GM19463 (cell line): ENCODE data around the gene MKS1.
A peak's percentile ranks its signal among the peaks of the same experiment; 100 is the strongest.

ENCODE experiments used
- ATAC-seq: cut with Tn5 transposase; IDR thresholded peaks from one replicate; pipeline ENCODE4 v1.9.1; 2021; ENCODE audit warnings: mild to moderate bottlenecking, moderate library complexity; ENCODE audit not compliant: unreplicated experiment

The MKS1 gene

DNA sequence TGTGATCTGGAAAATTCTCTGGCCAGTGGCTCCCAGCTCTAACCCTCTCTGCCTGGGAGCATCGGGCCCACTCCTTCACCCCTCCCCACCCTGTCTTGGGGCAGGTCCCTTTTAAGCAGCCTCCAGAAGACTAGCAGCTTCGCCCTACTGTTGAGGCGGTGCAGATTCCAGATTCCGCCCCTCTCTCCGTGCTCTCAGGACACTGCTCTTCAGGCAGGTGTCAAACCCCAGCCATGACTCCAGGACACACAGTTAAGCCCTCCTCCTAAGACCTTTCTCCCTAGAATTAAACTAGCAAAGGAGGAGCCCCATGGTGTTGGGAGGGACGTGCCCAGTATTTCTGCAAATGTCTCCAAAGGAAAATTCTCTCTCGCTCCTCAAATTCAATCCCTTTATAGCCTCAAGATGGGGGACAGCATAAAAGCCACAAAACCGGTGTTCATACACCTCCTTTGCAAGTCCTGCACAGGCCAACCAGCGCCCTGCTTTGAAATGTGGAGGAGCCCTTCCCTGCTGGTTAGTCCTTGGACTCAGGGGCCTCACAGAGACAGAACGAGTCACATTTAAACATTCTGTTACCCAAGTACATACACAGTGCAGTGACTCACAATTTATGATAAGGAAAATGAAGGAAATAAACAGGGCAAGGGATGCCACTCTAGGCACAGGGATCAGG lies 26.5 kb upstream of the MKS1 start:
- no peak for ATAC-seq

DNA sequence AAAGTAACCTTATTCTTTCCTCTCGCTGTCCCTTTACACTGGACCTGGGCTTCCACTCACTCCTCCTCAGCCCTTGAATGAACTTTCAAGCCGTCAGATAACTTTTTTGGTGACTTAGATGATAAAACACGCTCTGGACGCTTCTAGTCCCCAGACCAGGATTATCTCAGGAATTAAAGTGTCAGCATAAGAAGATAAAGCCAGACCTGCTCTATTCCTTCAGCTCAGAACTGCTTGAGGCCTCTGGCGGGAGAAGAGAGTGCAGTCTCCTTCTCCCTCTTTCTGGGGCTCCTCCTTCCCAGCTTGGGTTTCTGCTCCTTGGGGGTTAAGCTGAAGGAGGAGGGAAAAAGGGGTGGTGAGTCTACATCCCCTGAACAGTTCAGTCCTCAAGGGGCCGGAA lies 25.9 kb upstream of the MKS1 start:
- ATAC-seq = no peak

DNA sequence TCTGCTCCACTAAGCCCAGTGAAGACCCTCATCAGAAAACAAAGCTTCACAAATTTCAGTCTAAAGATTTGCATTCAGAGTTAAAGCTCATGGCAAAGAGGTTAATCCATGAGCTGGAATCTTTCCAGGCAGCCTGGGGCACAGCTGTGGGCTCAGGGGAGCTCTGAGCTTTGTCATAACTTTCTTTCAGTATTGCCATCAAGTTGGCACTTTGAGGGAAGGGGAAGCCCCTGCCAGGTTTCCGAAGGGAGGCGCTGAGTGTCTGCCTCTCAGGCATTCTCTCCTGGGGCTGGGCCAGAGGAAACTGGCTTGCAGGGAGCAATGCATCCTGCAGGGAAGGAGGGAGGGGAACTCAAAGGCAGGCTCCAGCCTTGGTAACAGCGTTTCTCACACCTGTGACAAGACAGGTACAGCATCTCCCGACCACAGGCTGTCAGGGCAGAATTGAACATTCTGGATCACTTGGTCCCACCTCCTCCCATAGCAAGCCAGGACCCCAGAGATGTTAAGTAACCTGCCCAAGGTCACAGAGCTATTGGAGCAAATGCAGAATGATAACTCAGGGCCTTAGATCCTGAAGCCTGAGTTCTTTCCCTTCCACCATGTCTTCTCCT lies 23.2 kb upstream of the MKS1 start:
- ATAC-seq = no peak

DNA sequence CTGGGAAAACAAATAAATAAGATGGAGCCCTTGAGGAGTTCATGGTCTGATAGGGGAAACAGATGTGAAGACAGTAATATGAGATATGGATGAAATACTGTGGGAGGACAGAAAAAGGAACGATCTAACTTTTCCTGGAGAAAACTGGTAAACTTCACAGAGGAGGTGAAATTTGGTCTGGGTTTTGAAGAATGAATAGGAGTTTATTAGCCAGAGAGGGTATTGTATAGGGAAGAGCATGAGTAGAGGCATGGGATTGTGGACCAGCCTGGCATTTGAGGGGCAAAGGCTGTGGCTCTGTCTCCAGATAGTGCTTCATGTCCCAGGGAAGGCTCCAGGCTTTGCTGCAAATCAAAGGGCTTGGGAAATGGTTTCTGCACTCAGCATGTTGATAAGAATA lies 20.9 kb upstream of the MKS1 start:
- ATAC-seq = no peak

- ATAC-seq = no peak
Observed at GRCh38 chr17:58238147-58238634, 19.1 kb upstream of the MKS1 start, which contains the start of gene LPO. TSS of gene LPO (plus strand) at chr17:58238584. CDS start at chr17:58242980, 4,396 bp downstream.

DNA sequence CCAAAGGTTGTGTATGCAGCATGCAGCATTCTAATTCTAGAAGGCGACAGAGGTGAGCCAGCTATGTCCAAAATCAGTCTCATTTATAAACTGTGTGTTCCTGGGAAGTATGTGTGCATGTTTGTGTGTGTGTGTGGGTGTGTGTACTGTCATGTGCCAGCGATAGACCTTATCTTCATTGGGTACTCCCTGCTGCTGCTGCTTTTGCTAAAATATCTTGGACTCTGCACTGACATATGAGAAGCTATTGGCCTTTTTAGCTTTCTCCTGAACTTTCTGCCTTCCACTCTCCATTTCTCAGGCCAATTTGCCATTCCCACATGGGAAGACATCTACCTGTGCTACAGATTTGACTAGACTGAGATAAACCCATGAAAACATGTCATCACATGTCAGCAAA lies 17.3 kb upstream of the MKS1 start:
- no peak for ATAC-seq

DNA sequence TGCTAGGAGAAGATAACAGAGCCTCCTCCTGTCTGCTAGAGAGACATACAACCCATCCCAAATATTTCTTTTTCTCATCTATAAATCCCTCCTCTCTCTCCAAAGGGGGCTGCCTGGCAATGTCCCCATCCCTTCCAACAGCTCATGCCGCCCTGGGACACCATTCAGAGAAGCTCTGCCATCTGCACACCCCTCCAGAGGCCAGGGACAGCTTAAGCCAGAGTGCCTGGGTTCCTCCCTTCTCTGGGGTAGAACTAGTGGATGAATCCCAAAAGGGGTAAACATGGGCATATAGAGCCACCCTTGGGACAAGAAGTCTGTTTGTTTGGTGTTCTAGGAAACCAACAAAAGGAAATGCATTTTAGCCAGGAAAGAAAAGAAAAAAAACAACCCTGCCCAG lies 16.8 kb upstream of the MKS1 start:
- ATAC-seq = no peak

DNA sequence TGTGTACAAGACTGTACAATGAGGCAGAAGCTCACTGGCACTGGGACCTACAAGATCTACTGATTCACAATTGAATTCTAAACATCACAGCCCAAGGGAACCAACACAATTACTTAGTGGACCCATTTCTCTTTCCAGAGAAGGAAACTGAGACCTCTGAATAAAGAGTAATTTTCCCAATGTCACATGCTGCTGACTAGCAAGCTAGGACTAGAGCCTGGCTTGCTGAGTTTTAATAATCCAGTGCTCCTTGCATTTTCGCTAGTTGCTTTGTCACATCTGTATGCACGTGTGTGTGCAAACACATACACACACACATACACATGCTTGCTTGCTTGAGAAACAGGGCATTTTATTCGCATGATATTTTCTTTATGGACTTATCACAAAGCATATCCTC lies 15.5 kb upstream of the MKS1 start:
- ATAC-seq = no peak

DNA sequence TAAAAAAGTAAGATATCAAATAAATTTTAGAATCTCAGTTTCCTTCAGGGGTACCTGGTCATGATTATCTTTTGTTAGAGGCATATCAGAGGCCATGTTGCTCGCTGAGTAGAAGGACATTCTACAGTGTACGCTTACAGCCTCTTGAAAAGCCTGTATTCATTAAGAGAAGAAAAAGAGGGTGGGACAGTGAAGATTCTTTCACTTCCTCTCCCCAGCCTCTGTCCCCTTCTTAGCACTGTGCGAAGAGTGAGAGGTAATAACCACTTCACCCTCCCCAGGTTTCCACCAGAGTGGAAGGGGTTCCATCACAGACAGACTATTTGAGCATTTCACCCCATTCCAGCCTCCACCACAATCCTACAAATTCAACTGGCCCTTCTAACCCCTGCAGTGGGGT lies 14.5 kb upstream of the MKS1 start:
- peak; percentile 55 for ATAC-seq

DNA sequence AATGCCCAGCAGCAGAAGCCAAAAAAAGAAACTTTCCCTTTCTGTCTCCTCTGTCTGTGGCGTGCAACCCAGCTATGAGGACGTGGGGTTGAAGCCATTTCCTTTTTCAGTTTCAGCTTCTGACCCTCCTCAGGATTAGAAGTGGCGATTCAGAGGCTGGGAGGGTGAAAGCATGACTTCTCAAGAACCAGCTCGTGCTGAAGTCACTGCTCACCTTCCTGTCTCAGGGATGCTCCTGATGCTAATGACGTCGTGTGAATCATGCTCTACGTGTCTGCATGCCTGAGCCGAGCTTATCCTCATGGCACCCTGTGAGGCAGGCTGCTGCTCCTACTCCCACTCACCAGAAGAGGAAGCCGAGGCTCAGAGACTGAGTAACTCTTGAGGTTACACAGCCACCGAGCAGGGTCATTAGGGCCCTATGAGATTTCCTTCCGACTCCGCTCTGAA lies 13.7 kb upstream of the MKS1 start:
- peak; percentile 86 for ATAC-seq

- ATAC-seq = no peak
Observed at GRCh38 chr17:58231641-58232040, 12.6 kb upstream of the MKS1 start.

DNA sequence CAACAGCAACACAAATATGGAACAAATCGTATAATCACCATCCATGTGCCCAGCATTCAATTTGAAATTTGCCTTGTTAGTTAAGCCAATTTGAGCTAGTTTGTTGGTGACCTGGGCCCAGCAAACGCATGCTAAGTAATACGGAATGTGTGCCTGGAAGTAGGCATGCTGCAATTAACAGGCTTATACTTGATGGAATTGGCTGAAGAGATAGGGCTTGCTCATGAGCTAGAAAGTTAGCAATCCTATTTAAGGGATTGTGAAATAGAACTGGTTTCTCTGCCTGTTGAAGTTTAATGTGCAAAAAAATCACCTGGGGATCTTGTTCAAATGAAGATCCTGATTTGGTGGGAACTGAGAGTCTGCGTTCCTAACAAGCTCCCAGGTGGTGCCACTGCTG lies 10.8 kb upstream of the MKS1 start:
- no peak for ATAC-seq

DNA sequence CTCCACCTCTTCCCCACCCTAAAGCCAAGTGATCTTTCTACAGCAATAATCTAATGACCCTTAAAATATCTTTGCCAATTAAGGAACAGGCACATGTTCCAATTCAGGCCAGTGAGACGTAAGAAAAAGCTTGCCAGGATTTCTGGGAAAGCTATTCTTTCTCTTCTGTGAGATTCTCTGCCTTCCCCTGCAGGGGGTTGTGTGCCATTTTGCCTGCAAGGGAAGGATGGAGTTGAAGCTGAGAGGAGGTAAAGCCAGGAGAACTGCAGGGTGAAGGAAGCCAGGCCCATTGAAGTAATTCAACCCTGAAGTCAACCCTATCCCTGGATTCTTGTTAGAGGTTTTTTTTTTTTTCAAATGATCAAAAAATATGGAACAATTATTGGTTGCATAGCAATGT lies 10.3 kb upstream of the MKS1 start:
- ATAC-seq = no peak

DNA sequence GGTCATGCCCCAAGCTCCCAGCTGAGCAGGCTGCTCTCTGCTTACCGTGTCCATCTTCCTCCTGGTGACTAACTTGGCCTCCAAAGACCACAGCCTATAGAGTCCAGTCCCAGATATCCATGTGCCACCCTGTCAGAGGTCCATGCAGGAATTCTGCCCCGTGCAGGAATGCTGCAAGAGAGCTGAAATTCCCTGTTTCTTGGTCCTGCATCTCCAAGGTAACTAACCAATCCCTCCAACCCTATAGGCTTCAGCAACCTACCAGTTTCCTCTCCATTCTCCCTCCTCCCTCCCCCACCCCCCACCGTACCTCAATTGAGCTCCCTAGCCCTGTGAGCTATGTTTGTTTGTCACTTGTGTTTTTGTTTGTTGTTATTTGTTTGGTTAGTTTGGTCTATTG lies 9.6 kb upstream of the MKS1 start:
- no peak for ATAC-seq

- ATAC-seq = no peak
Observed at GRCh38 chr17:58227733-58228132, 8.7 kb upstream of the MKS1 start.

DNA sequence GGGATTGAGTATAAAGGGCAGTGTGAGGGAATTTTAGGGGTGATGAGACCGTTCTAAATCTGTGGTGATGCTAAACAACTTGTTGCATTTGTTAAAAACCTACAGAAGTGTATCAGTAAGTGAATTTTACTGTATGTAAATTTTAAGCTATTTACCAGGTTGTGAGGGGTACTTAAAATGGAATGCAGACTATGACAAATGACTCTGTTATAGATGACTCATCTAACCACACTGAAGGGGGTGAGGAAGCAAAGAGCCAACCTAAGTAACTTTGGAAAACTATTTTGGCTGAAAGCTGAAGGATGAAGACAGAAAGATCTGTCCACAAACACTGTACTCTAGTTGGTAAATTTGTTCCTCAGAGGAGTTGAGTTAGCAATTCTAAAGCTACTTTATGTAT lies 5.3 kb upstream of the MKS1 start:
- no peak for ATAC-seq

DNA sequence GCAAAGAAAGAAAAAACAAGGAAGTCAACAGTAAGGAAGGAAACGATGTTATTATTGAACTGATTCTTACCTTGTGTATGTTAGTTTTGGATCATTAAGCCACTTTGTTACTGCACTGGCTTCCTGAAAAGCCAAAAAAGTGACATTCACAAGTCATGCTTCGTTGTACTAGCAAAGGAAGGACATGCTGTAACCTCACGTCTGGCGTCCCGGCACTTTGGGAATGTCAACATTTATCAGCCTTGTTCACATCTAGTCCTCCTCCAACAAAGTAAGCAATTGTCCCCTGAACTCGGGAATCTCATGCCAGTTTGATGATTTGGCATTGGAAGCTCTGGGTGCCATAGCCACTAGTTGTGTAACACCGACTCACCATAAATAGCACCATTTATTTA lies 731 bp upstream of the MKS1 start:
- ATAC-seq = no peak

DNA sequence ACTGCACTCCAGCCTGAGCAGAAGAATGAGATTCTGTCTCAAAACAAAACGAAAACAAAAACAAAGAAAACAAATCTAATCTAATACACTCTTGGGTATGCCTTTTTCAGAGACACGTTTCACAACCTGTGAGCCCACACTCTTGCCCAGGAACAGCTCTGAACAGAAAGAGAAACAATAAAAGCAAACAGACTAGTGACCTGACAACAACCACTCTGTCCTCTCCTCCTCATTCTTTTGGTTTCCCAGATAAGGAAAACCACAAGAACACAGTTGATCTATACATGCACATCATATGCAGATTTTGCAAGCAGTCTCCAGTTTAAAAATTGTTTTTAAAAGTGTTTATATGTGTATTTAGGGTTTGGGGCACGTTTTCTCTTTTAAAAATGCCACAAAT lies 1.3 kb downstream of the MKS1 start:
- no peak for ATAC-seq

DNA sequence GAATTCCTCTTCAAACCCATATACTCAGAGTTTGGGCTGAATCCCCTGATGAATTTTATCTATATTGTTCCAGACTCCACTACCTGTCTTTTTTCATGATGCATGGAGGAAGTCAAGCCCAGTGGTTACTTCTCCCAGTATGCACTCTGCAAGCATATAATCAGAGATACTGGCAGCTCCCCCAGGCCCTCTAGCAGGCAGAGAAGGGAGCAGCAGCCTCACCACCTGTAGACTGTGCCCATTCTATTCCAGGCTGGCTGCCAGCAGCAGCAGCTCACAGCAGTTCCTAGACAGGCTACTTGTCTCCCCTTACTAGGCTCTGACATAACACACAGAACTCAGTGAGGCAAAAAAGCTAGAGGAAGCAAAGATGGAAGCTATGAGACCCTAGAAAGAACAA lies 3.4 kb downstream of the MKS1 start:
- ATAC-seq = no peak

DNA sequence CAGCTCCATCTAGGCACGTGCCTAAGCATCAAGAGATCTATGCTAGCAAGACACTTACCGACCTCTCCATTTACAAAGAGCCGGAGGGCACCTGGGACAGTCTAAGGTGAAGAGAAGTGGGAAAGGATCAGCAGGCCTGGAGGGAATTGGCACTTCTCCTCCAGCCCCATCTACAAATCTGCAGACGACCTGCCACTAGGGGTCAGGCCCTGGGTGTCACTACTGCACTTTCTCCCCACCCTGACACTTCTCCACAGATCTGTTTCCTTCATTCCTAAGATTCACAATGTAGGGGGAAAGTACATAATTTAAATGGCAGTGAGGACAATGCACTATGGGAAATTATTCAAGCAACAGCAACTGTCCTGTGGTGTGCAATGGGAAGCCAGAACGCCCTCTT lies 8.1 kb downstream of the MKS1 start:
- no peak for ATAC-seq

DNA sequence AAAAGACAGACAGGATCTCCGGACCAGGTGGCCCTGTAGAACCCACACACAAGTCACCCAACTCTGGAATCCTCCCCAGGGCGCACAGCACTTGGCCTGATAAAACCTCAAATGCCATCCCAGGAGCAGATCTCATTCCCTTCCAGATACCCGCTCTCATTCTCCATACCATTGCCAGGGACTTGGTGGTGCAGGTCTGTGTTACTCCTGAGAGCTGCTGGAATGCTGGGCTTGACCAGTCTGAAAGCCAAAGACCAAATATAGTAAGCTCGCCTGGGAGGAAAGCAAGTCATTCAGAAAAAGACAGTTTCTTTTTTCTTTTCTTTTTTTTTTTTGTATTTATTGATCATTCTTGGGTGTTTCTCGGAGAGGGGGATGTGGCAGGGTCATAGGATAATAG lies 10.7 kb downstream of the MKS1 start:
- ATAC-seq = no peak

DNA sequence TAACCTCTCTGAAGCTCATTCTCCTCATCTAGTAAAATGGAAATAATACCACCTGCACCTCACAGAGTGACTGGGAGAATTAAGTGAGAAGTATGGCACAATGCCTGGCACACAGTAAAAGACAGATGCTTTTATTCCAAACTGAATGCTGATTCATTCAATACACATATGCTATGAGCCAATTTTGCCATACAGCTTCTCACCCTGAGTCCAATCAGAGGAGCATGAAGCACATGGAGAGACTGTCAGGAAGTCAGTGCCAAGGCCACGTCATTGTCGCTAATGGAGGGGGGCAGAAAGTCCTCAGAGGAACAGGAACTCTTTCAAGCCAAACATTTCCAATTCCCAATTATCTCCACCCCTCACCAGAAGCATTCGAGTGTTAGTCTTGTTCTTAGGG lies 11.6 kb downstream of the MKS1 start:
- ATAC-seq = no peak

DNA sequence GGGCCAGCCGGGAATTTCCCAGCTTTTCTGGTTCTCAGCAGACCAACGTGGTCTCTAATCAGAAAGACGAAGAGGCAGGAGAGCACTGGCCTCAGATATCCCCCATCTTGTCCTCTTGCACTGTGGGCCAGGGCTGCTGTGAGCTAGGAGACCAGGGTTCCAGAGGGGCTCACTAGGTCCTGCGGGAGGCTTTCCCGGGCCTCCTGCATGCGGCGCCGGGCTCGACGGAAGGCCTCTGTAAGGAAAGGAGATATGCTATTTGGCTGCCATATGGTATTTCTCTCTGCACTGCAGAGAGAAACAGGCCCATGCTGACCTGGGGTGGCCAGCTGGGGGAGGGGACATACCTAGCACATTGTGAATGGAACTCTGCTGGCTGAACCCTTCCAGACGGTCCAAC lies 13.1 kb downstream of the MKS1 start:
- no peak for ATAC-seq
